ENCODE measurements around the gene SMIM7. TPM values are rescaled to one million over a fixed set of nuclear protein-coding genes. Genes with fewer than 3 reads are reported as not detected.

The SMIM7 gene
- total RNA-seq, 4 donors from 2014 or later, result 72.6 to 135 (median 95.9) TPM

DNA sequence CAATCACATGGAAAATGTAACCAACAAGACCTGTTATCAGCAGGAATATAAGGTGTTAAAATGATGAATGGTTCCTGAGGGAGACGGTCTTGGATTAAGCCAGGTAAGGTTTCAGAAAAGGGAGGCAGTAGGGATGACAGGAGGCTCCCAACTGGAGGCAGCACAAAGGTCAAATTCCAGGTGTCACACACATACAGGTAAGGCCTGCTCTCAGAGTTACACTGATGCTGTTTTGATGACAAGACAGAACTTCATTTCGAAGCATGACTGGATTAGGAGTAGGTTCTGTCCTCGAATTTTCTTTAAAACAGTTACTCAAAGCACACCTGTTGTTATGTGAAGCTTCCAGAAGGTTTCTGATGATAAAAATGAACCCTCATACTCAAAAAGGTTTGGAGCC is 39.4 kb downstream of the SMIM7 start:
- Histone ChIP-seq H3K9me3 (no peaks in the 10 kb centered on the region), H3K4me1 (peaks cover 0 to 22% (median 5%) of the 10 kb centered on the region in 4 donors), H3K4me3 (no peak overlapping the region), H3K27ac (no peak overlapping the region), H3K36me3 (peaks cover 0 to 15% (median 0%) of the 10 kb centered on the region in 3 donors), H3K27me3 (no peaks in the 10 kb centered on the region)
- TF ChIP-seq POLR2A (IDR thresholded peaks at IDR 0.05), result no peak
- TF ChIP-seq, protein P1, sequence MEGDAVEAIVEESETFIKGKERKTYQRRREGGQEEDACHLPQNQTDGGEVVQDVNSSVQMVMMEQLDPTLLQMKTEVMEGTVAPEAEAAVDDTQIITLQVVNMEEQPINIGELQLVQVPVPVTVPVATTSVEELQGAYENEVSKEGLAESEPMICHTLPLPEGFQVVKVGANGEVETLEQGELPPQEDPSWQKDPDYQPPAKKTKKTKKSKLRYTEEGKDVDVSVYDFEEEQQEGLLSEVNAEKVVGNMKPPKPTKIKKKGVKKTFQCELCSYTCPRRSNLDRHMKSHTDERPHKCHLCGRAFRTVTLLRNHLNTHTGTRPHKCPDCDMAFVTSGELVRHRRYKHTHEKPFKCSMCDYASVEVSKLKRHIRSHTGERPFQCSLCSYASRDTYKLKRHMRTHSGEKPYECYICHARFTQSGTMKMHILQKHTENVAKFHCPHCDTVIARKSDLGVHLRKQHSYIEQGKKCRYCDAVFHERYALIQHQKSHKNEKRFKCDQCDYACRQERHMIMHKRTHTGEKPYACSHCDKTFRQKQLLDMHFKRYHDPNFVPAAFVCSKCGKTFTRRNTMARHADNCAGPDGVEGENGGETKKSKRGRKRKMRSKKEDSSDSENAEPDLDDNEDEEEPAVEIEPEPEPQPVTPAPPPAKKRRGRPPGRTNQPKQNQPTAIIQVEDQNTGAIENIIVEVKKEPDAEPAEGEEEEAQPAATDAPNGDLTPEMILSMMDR (IDR thresholded peaks at IDR 0.05), result no peak
- DNase-seq, result no peak

- no peak overlapping the region for H3K4me3 ChIP-seq
- peaks cover 0 to 20% (median 8%) of the 10 kb centered on the region in 4 donors for H3K4me1 ChIP-seq
- TF ChIP-seq, protein P1 (IDR thresholded peaks at IDR 0.05), result no peak
- no peak for TF ChIP-seq POLR2A (IDR thresholded peaks at IDR 0.05)
- no peak overlapping the region for H3K27ac ChIP-seq
- H3K36me3 ChIP-seq, result peaks cover 0 to 15% (median 0%) of the 10 kb centered on the region in 3 donors
- H3K9me3 ChIP-seq, result no peaks in the 10 kb centered on the region
- H3K27me3 ChIP-seq, result no peaks in the 10 kb centered on the region
- DNase-seq, result no peak
Measured at GRCh38 chr19:16620018-16620417, 39.9 kb downstream of the SMIM7 start.

DNA sequence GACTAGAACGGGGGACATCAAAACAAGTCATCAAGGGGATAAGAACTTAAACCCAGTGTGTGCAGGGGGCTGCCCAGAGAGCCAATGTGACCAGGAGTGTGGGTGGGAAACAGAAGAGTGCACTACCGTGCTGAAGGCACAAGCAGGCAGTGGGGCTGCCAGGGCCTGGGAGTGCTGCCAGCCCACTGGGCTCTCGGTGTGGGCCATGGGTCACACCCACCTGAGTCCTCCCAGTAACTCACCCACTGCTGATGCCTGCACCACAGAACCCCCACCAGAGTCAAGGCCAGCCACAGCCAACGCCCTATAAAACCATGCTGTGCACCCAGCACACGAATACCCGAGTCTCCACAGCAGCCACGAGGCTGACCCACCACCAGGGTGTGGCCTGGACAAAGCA is 40.5 kb downstream of the SMIM7 start:
- Histone ChIP-seq H3K36me3 (peaks cover 0 to 11% (median 0%) of the 10 kb centered on the region in 3 donors), H3K27me3 (no peaks in the 10 kb centered on the region), H3K4me3 (no peak overlapping the region), H3K4me1 (peaks cover 0 to 20% (median 8%) of the 10 kb centered on the region in 4 donors), H3K27ac (no peak overlapping the region), H3K9me3 (no peaks in the 10 kb centered on the region)
- no peak for DNase-seq
- TF ChIP-seq, protein P1 (IDR thresholded peaks at IDR 0.05), result no peak
- no peak for TF ChIP-seq POLR2A (IDR thresholded peaks at IDR 0.05)

DNA sequence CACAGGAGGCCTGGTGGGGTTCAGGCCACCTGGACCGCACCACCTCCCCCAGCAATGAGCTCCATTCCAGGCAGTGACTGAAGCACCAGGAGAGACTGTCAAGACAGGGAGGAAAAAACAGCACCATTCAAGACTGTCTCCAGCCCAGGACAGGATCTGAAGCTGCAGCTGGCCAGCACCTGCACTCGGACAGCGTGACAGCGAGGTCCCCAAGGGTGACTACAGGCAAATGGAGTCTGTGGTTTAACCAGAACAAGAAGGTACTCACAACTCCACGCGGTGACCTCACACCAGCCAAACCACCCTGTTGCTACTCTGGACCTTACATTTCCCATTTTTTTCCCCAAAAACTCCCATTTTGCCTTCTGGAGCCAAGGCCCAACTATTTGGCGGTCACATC is 41.7 kb downstream of the SMIM7 start:
- H3K4me3 ChIP-seq, result no peak overlapping the region
- DNase-seq, result no peak
- no peak overlapping the region for H3K27ac ChIP-seq
- H3K4me1 ChIP-seq, result peaks cover 0 to 20% (median 8%) of the 10 kb centered on the region in 4 donors
- H3K9me3 ChIP-seq, result no peaks in the 10 kb centered on the region
- H3K27me3 ChIP-seq, result no peaks in the 10 kb centered on the region
- TF ChIP-seq, protein P1 (IDR thresholded peaks at IDR 0.05), result no peak
- no peak for TF ChIP-seq POLR2A (IDR thresholded peaks at IDR 0.05)
- no peaks in the 10 kb centered on the region for H3K36me3 ChIP-seq

DNA sequence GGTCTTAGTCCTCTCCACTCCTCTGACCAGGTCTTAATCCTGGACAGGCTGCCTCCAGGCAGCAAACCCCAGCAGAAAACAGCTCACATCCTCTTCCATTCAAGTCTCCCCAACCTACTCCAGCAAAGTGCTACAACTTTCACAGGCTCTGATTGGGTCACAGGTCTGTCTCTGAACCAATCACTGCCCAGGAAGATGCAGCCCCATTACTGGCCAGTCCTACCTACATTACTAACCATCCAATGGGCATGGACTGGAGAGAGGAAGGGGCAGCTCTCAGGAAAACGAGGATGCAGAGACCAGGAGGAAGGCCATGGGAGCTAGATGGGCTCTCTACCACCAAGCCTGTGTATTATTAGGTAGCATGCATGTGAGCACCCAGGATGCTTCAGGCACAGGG is 44.1 kb downstream of the SMIM7 start:
- H3K27ac ChIP-seq, result no peak overlapping the region
- H3K9me3 ChIP-seq, result no peaks in the 10 kb centered on the region
- TF ChIP-seq, protein P1 (IDR thresholded peaks at IDR 0.05), result no peak
- TF ChIP-seq POLR2A (IDR thresholded peaks at IDR 0.05), result no peak
- H3K4me1 ChIP-seq, result peaks cover 0 to 16% (median 8%) of the 10 kb centered on the region in 4 donors
- H3K4me3 ChIP-seq, result no peak overlapping the region
- H3K36me3 ChIP-seq, result no peaks in the 10 kb centered on the region
- DNase-seq, result no peak
- no peaks in the 10 kb centered on the region for H3K27me3 ChIP-seq

GRCh38 chr19:16614941-16615340 is 45.0 kb downstream of the SMIM7 start:
- no peak overlapping the region for H3K27ac ChIP-seq
- DNase-seq, result no peak
- H3K36me3 ChIP-seq, result no peaks in the 10 kb centered on the region
- no peaks in the 10 kb centered on the region for H3K9me3 ChIP-seq
- H3K4me3 ChIP-seq, result no peak overlapping the region
- TF ChIP-seq, protein P1 (IDR thresholded peaks at IDR 0.05), result no peak
- no peak for TF ChIP-seq POLR2A (IDR thresholded peaks at IDR 0.05)
- peaks cover 0 to 16% (median 7%) of the 10 kb centered on the region in 4 donors for H3K4me1 ChIP-seq
- H3K27me3 ChIP-seq, result no peaks in the 10 kb centered on the region
